Gastrocnemius medialis (tissue), 4 donors: ENCODE measurements around the gene IFIT1B. TPM values are rescaled to one million over a fixed set of nuclear protein-coding genes. Genes with fewer than 3 reads are reported as not detected.

Source experiments
- ATAC-seq, 2 donors: fragments of 150-250 bp; one replicate each; pipeline ENCODE4 v1.9.1; 2016
- DNase-seq, 2 donors: peaks; one replicate each; pipeline ENCODE4 v3.0.0-alpha.2; 2019
- H3K27ac ChIP-seq, 4 donors: fragments of 200-600 bp; sonication (generic); 1 replicate in 1 of 4; 2 replicates in 3 of 4; pipeline ENCODE4 v1.5.1; 2016 to 2018; ENCODE audit warnings: mild to moderate bottlenecking in 2 of 4, moderate library complexity in 1 of 4
- H3K27me3 ChIP-seq, 3 donors: fragments of 200-600 bp; sonication (generic) in 2 of 3; 1 replicate in 1 of 3; 2 replicates in 2 of 3; pipeline versions ENCODE4 v1.5.1 to v1.6.0; 2016 to 2019; ENCODE audit warnings: mild to moderate bottlenecking in 1 of 3, moderate library complexity in 1 of 3
- H3K36me3 ChIP-seq, 2 donors: fragments of 200-600 bp; sonication (generic) in 1 of 2; one replicate each; pipeline ENCODE4 v1.5.1; 2017 to 2018
- H3K4me1 ChIP-seq, 2 donors: fragments of 200-600 bp; sonication (generic) in 1 of 2; one replicate each; pipeline ENCODE4 v1.5.1; 2016 to 2017; ENCODE audit warnings: mild to moderate bottlenecking in 2 of 2
- H3K4me3 ChIP-seq, 4 donors: fragments of 200-600 bp; sonication (generic) in 3 of 4; 1 replicate in 1 of 4; 2 replicates in 3 of 4; pipeline ENCODE4 v1.5.1; 2016 to 2019; ENCODE audit warnings: mild to moderate bottlenecking in 2 of 4
- H3K9me3 ChIP-seq, 3 donors: fragments of 200-600 bp; sonication (generic) in 2 of 3; 1 replicate in 1 of 3; 2 replicates in 2 of 3; pipeline ENCODE4 v1.5.1; 2016 to 2019
- POLR2A ChIP-seq, 2 donors: fragments of 450-650 bp; IDR thresholded peaks; one replicate each; pipeline ENCODE4 v1.6.1; 2017; ENCODE audit warnings: antibody characterized with exemption in 2 of 2, mild to moderate bottlenecking in 2 of 2, moderate library complexity in 2 of 2
- in situ Hi-C, 4 donors: fragments of 200-750 bp; cut with MboI; loops; one replicate each; pipeline versions ENCODE4 v1.15.0 to v1.8.0; 2017; ENCODE audit warnings: low sequenced_read_pairs in 4 of 4
- intact Hi-C: fragments of 100-400 bp; cut with DNase I; formaldehyde crosslinking; loops from one replicate; pipeline ENCODE4 v1.15.1; 2023; ENCODE audit warnings: low total_unique reads
- total RNA-seq, 4 donors: library from RNA; depleted of rRNA; stranded (reverse); fragments of >200 nt; gene quantifications; one replicate each; pipeline versions ENCODE4 v1.1.0 to v1.2.3, GENCODE V29; 2016
- TF ChIP-seq, protein P1 (sequence below), 5 experiments: fragments of 450-650 bp in 3 of 5; fragments of 200-600 bp in 2 of 5; sonication (generic) in 2 of 5; IDR thresholded peaks in 4 of 5; conservative IDR thresholded peaks in 1 of 5; 1 replicate in 4 of 5; 2 replicates in 1 of 5; pipeline ENCODE4 v1.5.1; 2016 to 2019; ENCODE audit warnings: antibody characterized with exemption in 5 of 5, mild to moderate bottlenecking in 3 of 5, moderate library complexity in 3 of 5

Gene IFIT1B
- total RNA-seq, 4 donors from 2014 or later: not detected

DNA sequence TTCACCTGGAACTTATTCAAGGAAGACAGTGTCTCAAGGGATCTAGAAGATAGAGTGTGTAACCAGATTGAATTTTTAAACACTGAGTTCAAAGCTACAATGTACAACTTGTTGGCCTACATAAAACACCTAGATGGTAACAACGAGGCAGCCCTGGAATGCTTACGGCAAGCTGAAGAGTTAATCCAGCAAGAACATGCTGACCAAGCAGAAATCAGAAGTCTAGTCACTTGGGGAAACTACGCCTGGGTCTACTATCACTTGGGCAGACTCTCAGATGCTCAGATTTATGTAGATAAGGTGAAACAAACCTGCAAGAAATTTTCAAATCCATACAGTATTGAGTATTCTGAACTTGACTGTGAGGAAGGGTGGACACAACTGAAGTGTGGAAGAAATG is 39.1 kb upstream of the IFIT1B start:
- H3K27ac ChIP-seq: no peak overlapping the region
- H3K4me1 ChIP-seq: peaks cover 6 to 12% of the 10 kb centered on the region in 2 donors
- no peak overlapping the region for H3K4me3 ChIP-seq
- in situ Hi-C loops: no loop called here
- no peak for DNase-seq
- TF ChIP-seq POLR2A (IDR thresholded peaks at IDR 0.05): no peak
- TF ChIP-seq, protein P1, sequence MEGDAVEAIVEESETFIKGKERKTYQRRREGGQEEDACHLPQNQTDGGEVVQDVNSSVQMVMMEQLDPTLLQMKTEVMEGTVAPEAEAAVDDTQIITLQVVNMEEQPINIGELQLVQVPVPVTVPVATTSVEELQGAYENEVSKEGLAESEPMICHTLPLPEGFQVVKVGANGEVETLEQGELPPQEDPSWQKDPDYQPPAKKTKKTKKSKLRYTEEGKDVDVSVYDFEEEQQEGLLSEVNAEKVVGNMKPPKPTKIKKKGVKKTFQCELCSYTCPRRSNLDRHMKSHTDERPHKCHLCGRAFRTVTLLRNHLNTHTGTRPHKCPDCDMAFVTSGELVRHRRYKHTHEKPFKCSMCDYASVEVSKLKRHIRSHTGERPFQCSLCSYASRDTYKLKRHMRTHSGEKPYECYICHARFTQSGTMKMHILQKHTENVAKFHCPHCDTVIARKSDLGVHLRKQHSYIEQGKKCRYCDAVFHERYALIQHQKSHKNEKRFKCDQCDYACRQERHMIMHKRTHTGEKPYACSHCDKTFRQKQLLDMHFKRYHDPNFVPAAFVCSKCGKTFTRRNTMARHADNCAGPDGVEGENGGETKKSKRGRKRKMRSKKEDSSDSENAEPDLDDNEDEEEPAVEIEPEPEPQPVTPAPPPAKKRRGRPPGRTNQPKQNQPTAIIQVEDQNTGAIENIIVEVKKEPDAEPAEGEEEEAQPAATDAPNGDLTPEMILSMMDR (IDR thresholded peaks at IDR 0.05 in 4 of 5, conservative IDR thresholded peaks at IDR 0.05 in 1 of 5): no peak
- H3K27me3 ChIP-seq: no peaks in the 10 kb centered on the region
- H3K9me3 ChIP-seq: no peaks in the 10 kb centered on the region
- no peak for ATAC-seq
- intact Hi-C loops: loop anchor here (5.0 kb wide), 1 partner anchor 41 kb away; no protein-coding TSS in a partner anchor
- no peaks in the 10 kb centered on the region for H3K36me3 ChIP-seq

DNA sequence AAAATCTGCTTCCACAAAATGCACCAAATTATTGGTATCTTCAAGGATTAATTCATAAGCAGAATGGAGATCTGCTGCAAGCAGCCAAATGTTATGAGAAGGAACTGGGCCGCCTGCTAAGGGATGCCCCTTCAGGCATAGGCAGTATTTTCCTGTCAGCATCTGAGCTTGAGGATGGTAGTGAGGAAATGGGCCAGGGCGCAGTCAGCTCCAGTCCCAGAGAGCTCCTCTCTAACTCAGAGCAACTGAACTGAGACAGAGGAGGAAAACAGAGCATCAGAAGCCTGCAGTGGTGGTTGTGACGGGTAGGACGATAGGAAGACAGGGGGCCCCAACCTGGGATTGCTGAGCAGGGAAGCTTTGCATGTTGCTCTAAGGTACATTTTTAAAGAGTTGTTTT is 38.0 kb upstream of the IFIT1B start:
- no peak overlapping the region for H3K4me3 ChIP-seq
- ATAC-seq (no peak), DNase-seq (no peak)
- peaks cover 0 to 6% of the 10 kb centered on the region in 2 donors for H3K4me1 ChIP-seq
- intact Hi-C loops: loop anchor here (5.0 kb wide), 1 partner anchor 43 kb away; no protein-coding TSS in a partner anchor
- no peaks in the 10 kb centered on the region for H3K9me3 ChIP-seq
- no peaks in the 10 kb centered on the region for H3K36me3 ChIP-seq
- no peak overlapping the region for H3K27ac ChIP-seq
- no peaks in the 10 kb centered on the region for H3K27me3 ChIP-seq
- in situ Hi-C loops: no loop called here
- no peak for TF ChIP-seq POLR2A (IDR thresholded peaks at IDR 0.05)
- TF ChIP-seq, protein P1 (IDR thresholded peaks at IDR 0.05 in 4 of 5, conservative IDR thresholded peaks at IDR 0.05 in 1 of 5): no peak

DNA sequence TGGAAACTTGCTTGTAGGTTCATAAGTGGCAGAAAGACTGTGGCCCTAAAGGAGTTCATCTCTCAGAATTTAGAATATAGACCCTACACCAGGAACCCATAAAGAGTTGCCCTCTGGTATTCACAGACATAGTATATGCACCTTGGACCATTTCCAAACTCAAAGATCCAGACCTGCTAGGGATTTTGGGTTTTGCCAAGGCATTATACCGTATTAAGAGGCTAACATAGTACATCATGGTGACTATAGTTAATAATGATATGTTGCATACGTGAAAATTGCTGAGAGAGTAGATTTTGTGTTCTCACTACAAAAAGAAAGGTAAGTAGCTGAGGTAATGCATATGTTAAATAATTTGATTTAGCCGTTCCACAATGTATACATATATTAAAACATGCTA is 36.2 kb upstream of the IFIT1B start:
- no peak for TF ChIP-seq POLR2A (IDR thresholded peaks at IDR 0.05)
- TF ChIP-seq, protein P1 (IDR thresholded peaks at IDR 0.05 in 4 of 5, conservative IDR thresholded peaks at IDR 0.05 in 1 of 5): no peak
- DNase-seq (no peak), ATAC-seq (no peak)
- H3K4me1 ChIP-seq: peaks cover 7 to 14% of the 10 kb centered on the region in 2 donors
- no peak overlapping the region for H3K27ac ChIP-seq
- intact Hi-C loops (no loop called here), in situ Hi-C loops (no loop called here)
- H3K4me3 ChIP-seq: no peak overlapping the region
- no peaks in the 10 kb centered on the region for H3K9me3 ChIP-seq
- no peaks in the 10 kb centered on the region for H3K27me3 ChIP-seq
- H3K36me3 ChIP-seq: no peaks in the 10 kb centered on the region

DNA sequence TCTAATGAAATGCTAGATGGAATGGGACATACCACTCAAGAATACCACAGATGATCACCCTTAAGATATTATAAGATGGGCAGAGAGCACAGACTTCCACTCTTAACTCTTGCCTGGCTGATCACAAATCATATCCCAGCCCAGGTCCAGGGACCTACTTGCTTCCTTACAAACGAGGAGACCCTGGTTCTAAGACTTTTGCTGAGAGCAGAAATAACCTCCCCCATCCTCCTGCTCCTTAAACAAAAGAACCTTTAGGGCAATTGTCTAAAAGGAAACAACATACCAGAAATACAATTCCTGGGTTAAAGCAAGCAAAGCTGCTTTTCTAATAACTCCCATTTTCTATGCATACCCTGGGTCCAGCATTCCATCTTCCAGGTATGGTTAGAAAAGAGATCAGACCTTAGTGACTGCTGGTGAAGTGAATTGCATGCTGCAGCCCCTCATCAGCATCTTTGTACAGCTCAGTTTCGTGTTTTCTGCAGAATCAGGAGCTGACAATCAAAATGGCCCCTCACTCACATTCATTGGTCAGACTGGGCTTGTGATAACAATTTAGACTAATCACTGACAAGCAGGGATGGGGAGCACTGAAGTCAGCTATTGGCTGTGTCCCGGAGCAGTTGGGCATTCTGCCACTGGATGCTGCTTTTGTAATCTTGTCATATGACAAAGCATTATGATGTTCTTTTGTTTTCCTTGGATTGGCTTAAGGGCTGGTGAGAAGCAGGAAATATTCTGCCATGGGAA is 35.5 kb upstream of the IFIT1B start:
- DNase-seq (peak in 1 of 2 donors; percentile 31), ATAC-seq (no peak)
- Histone ChIP-seq H3K27ac (no peak overlapping the region), H3K9me3 (no peaks in the 10 kb centered on the region), H3K4me1 (peaks cover 12 to 21% of the 10 kb centered on the region in 2 donors), H3K4me3 (no peak overlapping the region), H3K36me3 (no peaks in the 10 kb centered on the region), H3K27me3 (no peaks in the 10 kb centered on the region)
- in situ Hi-C loops: no loop called here
- TF ChIP-seq, protein P1 (IDR thresholded peaks at IDR 0.05 in 4 of 5, conservative IDR thresholded peaks at IDR 0.05 in 1 of 5): no peak
- no peak for TF ChIP-seq POLR2A (IDR thresholded peaks at IDR 0.05)
- intact Hi-C loops: no loop called here
